HG03135 (cell line): ENCODE data around the gene BBOX1.
"Not testable (repeated sequence)": the region's sequence is repeated elsewhere in the genome, so short reads cannot be mapped to it uniquely, and the experiment has no call there.

Source experiments
- ATAC-seq: cut with Tn5 transposase; IDR thresholded peaks from one replicate; pipeline ENCODE4 v1.9.1; 2021; ENCODE audit warnings: mild to moderate bottlenecking, moderate library complexity; ENCODE audit not compliant: unreplicated experiment

BBOX1 gene

GRCh38 chr11:27083782-27084181, 43.2 kb downstream of the BBOX1 start:
- ATAC-seq, result no peak

GRCh38 chr11:27084518-27084917, 43.9 kb downstream of the BBOX1 start:
- ATAC-seq, result no peak

- ATAC-seq, result no peak
Measured at GRCh38 chr11:27085111-27085510, 44.5 kb downstream of the BBOX1 start.

GRCh38 chr11:27085605-27086004, 45.0 kb downstream of the BBOX1 start:
- ATAC-seq, result no peak

- ATAC-seq, result no peak
Measured at GRCh38 chr11:27087432-27087831, 46.8 kb downstream of the BBOX1 start.

DNA sequence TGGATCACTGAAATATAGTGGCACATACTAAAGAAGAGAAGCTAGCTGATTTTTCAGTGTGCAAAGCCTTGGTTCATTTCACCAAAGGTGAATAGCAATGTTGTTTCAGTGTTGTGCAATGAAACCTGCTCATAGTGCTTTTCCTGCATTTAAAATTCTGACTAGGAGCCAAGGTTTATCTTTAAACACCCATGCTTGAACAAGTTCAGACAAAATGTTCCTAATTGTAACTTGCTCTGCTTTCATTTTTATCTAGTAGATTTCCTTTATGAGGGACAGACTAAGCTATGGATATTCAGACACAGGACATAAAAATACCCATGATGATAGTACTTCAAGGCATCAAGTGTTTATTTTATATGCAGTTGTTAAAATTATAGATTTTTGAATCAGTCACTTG, 47.7 kb downstream of the BBOX1 start:
- ATAC-seq, result no peak

- ATAC-seq, result no peak
Measured at GRCh38 chr11:27089746-27090145, 49.1 kb downstream of the BBOX1 start.

DNA sequence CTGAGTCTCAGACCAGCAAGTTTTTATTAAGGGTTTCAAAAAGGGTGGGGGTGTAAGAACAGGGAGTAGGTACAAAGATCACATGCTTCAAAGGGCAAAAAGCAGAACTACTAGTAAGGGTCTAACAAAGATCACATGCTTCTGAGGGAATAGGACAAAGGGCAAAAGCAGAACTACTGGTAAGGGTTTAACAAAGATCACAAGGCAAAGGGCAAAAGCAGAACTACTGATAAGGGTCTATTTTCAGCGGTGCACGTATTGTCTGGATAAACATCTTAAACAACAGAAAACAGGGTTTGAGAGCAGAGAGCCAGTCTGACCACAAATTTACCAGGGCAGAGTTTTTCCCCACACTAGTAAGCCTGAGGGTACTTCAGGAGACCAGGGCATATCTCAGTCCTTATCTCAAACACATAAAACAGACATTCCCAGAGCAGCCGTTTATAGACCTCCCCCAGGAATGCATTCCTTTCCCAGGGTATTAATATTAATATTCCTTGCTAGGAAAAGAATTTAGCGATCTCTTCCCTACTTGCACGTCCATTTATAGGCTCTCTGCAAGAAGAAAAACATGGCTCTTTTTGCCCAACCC, 49.8 kb downstream of the BBOX1 start:
- ATAC-seq, result not testable (repeated sequence)

DNA sequence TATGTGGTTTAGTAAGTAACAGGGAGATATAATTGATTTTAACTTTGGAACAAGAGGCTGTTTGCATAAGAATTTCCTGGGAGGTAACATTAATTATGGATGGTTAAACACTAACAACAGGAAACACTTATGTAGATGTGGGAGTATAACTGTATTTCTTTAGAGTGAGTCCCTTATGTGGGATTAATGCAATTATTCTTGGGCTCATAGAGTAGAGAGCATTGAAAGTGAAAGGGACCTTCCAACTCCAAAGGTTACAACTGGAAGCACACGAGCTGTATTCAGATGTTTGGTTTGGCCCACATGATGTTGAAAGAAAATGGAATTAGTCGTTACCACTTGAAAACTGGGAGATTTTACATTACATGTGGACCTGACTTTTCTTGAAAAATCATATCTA, 53.5 kb downstream of the BBOX1 start:
- no peak for ATAC-seq

GRCh38 chr11:27095059-27095458, 54.4 kb downstream of the BBOX1 start:
- ATAC-seq, result no peak

GRCh38 chr11:27095887-27096286, 55.3 kb downstream of the BBOX1 start:
- no peak for ATAC-seq

GRCh38 chr11:27097551-27097950, 56.9 kb downstream of the BBOX1 start:
- no peak for ATAC-seq

GRCh38 chr11:27100534-27100933, 59.9 kb downstream of the BBOX1 start:
- ATAC-seq, result no peak

DNA sequence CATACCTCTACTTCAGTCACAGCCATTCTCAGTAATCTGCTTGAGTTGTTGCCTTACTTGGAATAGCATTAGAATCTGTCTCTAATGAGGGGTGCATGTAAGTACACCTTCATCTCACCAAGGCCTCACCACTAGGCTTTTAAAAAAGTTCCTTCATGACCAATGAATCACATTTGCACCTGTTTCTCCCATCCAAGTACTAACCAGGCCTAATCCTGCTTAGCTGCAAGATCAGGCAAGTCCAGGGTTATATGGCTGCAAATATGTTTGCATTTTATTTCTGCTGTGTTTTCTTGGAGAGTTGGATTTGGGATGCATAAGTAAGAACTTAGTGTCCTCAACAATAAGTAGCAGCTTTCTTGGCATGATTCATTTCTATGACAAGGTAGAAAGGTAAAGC, 66.9 kb downstream of the BBOX1 start:
- no peak for ATAC-seq

DNA sequence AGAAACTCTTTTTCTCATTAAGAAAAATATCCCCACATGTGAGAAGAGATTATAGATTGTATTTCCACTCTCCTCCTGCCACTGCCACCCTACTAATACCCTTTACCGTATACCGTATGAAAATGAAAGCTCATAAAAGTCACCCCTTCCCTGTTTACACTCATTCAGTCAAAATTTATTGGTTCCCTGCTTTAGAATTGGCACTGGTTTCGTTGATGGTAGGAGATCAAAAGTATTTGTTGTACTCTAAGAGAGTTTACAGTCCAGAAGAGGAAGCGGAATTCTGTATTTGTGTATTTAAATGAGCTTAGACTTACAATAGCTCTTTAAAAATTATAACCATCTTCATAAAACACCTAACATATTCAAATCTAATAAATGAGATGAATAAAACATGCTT, 68.2 kb downstream of the BBOX1 start:
- no peak for ATAC-seq

- ATAC-seq, result no peak
Measured at GRCh38 chr11:27111896-27112295, 71.3 kb downstream of the BBOX1 start.

DNA sequence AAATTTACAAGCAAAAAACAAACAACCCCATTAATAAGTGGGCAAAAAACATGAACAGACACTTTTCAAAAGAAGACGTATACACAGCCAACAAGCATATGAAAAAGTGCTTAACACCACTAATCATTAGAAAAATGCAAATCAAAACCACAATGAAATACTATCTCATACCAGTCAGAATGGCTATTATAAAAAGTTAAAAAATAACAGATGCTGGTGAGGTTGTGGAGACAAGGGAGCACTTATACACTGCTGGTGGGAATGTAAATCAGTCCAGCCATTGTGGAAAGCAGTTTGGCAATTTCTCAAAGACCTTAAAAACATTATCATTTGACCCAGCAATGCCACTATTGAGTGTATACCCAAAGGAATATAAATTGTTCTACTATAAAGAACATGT, 72.3 kb downstream of the BBOX1 start:
- ATAC-seq, result no peak

- no peak for ATAC-seq
Measured at GRCh38 chr11:27115051-27115650, 74.5 kb downstream of the BBOX1 start.

- ATAC-seq, result no peak
Measured at GRCh38 chr11:27116684-27117083, 76.1 kb downstream of the BBOX1 start.

- no peak for ATAC-seq
Measured at GRCh38 chr11:27118371-27118770, 77.8 kb downstream of the BBOX1 start.

GRCh38 chr11:27118949-27119348, 78.3 kb downstream of the BBOX1 start:
- ATAC-seq, result no peak

DNA sequence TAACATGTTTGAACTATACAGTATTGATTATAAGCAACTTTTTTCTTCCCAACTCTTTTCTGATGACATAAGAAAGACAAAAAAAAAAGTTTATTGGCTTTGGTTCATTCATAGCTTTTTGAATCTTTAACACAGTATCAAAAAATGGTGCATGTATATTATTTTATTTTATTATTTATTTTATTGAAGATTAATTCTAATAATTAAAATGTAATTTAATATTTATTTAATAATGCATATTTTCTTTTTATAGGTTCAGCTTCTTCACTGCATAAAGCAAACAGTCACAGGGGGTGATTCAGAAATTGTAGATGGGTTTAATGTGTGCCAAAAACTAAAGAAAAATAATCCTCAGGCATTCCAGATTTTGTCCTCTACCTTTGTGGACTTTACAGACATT, 78.8 kb downstream of the BBOX1 start:
- no peak for ATAC-seq

DNA sequence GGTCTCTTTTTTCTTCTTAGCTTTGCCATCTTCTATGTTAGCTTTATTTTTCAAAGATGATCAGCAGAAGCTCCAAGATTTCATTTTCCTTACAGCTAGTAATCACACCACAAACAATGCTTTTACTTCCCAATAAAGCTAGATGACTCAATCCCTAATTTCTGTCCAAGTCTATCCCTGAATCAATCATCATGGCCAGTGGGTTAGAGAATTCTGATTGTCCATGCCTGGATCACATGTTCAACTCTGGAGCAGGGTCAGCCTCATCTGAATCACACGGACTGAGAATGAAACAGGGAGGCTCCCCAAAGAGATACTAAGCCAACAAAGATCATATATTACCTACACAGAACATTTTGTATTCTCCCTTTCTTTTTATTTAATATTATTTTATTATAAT, 79.6 kb downstream of the BBOX1 start:
- ATAC-seq, result no peak
